DMS114 treated with DMSO at 0.1 percent for 48 hours (cell line): ENCODE measurements around the gene MACC1.

Source experiments
- DNase-seq: peaks from one replicate; lab custom pipeline; 2025; ENCODE audit not compliant: unreplicated experiment; lab: John Stamatoyannopoulos, UW

MACC1 gene

GRCh38 chr7:20229646-20230500, 12.7 kb upstream of the MACC1 start:
- DNase-seq, result no peak

- DNase-seq, result no peak
Measured at GRCh38 chr7:20229081-20229480, 11.9 kb upstream of the MACC1 start.

GRCh38 chr7:20228654-20229053, 11.5 kb upstream of the MACC1 start:
- no peak for DNase-seq

GRCh38 chr7:20227291-20227795, 10.2 kb upstream of the MACC1 start:
- no peak for DNase-seq

- DNase-seq, result no peak
Measured at GRCh38 chr7:20226860-20227259, 9.7 kb upstream of the MACC1 start.

GRCh38 chr7:20225384-20225783, 8.2 kb upstream of the MACC1 start:
- DNase-seq, result no peak

GRCh38 chr7:20224025-20224424, 6.8 kb upstream of the MACC1 start:
- no peak for DNase-seq

GRCh38 chr7:20223356-20223755, 6.2 kb upstream of the MACC1 start:
- no peak for DNase-seq

GRCh38 chr7:20222219-20222828, 5.1 kb upstream of the MACC1 start:
- DNase-seq, result no peak

GRCh38 chr7:20220921-20221547, 3.9 kb upstream of the MACC1 start:
- DNase-seq, result no peak

GRCh38 chr7:20220293-20220761, 3.1 kb upstream of the MACC1 start:
- no peak for DNase-seq

- DNase-seq, result no peak
Measured at GRCh38 chr7:20219446-20220292, 2.5 kb upstream of the MACC1 start.

- DNase-seq, result no peak
Measured at GRCh38 chr7:20219062-20219445, 1.9 kb upstream of the MACC1 start.

GRCh38 chr7:20218279-20218678, 1.1 kb upstream of the MACC1 start:
- DNase-seq, result no peak

- DNase-seq, result no peak
Measured at GRCh38 chr7:20216406-20217036, 663 bp downstream of the MACC1 start.

GRCh38 chr7:20214921-20215669, 2.1 kb downstream of the MACC1 start:
- no peak for DNase-seq

GRCh38 chr7:20214132-20214531, 3.1 kb downstream of the MACC1 start:
- DNase-seq, result no peak

GRCh38 chr7:20213378-20213777, 3.8 kb downstream of the MACC1 start:
- DNase-seq, result no peak

- no peak for DNase-seq
Measured at GRCh38 chr7:20211376-20211775, 5.8 kb downstream of the MACC1 start.
